HG03521 (cell line): Measurements from ENCODE around the gene ARHGAP22.

Experiments
- ATAC-seq: cut with Tn5 transposase; IDR thresholded peaks from one replicate; pipeline ENCODE4 v1.9.1; 2021; ENCODE audit warnings: mild to moderate bottlenecking, moderate library complexity; ENCODE audit not compliant: unreplicated experiment

The ARHGAP22 gene

DNA sequence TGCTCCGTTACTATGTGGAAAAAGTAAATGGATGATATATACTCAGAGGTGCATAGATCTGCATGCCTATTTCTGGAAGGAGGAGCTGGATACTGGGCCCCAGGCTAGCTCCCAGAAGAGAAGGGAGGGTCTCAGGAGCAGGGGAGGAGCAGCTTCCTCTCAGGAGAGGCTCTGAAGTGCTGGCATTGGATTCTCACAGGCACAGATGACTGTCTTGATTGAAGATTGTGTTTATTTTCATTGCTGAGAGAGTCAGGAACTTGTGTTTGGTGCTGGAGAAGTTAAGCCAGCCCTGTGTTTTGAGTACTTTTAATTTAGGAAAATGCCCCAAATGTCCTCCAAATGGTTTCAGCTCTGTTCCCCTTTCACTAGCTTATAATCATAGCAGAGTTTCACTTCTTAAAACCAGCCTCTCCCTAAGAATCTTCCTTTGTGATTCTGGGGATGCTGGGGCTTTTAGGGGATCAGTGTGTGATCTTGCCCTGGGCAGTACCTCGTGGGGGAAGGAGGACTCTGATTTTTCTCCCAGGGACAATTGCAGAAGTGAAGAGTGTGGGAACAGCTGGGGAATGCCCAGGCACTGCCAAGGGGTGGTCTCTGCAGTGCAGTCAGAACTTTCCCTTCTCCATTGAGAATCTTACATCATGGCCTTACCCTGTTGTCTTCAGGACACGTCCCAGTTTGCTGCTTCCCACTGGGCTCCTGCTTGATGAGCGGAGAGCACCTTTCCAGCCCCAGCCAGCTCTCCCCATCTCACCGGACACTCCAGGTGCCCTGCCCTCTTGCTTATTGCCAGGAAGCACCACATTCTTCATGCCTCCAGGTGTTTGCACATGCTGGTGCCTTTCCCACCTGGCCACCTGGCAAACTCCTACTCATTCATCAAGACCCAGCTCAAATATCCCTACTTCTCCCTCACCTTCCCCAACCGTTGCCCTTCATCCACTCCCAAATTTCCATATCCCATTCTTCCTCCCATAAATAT, 102.8 kb downstream of the ARHGAP22 start:
- ATAC-seq = no peak

- no peak for ATAC-seq
Observed at GRCh38 chr10:48501226-48501625, 103.6 kb downstream of the ARHGAP22 start.

GRCh38 chr10:48500771-48501170, 104.1 kb downstream of the ARHGAP22 start:
- no peak for ATAC-seq

DNA sequence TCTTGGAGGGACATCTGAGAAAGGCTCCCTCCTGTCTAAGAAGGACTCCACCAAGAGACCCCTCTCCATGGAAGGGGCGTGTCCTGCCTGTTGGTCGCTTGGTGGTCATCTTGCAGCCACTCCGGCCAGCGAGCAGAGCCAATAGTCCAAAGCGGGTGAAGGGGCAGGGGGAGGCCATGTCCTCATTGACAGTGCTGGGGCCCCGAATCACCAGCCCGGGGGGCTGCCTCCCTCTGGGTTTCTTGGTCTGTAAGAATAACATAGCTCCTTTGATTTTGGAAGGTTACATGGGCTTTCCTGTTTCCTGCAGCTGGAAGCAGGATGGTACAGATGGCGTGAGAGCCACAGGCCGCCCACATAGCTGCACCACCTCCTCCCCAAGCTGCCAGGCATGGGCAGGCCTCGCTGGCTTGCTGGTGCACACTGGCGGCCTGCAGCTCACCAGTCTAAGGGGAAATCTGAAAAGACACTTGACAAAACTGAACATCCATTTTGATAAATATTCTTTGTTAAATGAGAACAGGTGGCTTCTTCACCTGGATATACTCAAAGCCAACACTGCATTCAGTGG, 105.8 kb downstream of the ARHGAP22 start:
- ATAC-seq = no peak

DNA sequence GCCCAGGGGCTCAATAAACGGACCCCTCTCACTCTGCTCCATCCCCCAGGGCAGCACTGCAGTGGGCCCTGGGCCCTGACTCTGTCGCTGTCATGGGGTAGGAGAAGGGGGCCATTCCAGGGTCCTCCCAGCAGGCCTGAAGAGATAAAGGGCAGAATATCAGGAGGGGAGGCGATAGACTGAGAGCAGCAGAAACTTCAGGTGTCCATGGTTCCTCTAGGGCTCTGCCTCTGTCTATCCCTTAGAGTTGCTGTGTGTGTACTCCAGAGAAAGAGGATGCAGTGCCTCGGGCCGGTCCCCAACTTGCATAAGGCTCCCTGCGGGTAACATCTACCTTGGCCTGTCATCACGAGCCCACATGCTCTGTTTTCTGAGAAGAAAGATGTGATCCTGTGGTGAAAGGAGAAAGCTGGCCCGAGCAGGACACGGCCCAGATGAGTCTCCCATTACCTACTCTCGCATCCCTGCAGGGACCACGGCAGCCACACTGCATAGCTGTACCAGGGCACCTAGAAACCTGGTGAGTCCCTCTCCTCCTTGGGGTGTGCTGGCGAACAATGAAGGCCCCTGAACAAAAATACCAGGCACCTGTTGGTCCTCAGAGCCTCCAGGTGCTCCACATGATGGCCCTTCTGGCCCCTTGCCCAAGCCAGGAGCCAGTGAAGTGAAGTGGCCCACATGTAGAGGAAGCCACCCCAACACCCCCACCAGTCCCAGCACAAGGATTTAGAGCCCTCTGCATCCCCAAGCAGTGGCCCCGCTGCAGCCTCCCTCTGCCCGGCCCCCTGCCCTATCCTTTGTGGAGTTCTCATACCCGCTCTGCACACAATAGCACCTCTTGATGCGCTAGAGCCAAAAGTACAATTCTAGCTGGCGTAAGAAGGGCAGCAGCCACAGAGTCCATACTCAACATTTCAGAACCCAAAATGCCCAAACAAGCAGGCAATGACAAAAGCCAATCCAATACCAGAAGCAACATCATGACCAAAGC, 106.8 kb downstream of the ARHGAP22 start:
- ATAC-seq = no peak

- no peak for ATAC-seq
Observed at GRCh38 chr10:48496831-48497779, 107.8 kb downstream of the ARHGAP22 start.

GRCh38 chr10:48496105-48496830, 108.6 kb downstream of the ARHGAP22 start:
- no peak for ATAC-seq

- ATAC-seq = no peak
Observed at GRCh38 chr10:48495282-48496045, 109.4 kb downstream of the ARHGAP22 start.

DNA sequence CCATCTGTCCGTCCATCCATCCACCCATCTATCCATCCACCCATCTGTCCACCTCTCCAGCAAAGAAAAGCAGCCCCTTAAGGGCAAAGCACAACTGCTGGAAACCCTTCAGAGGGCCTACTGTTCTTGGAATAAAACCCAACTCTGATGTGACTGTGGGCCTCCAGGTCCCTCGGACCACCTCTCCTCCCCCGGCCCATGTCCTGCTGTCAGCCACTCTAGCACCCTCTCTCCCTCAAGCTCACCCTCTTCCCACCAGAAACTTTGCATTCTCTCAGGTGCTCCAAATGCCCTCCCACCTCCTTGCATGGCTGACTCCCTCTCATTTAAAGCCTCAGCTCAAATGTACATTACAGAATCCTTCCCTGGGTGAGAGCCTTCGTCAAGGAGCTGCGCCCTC, 110.3 kb downstream of the ARHGAP22 start:
- no peak for ATAC-seq

- ATAC-seq = no peak
Observed at GRCh38 chr10:48494073-48494472, 110.8 kb downstream of the ARHGAP22 start.

- ATAC-seq = no peak
Observed at GRCh38 chr10:48493083-48493871, 111.6 kb downstream of the ARHGAP22 start.

DNA sequence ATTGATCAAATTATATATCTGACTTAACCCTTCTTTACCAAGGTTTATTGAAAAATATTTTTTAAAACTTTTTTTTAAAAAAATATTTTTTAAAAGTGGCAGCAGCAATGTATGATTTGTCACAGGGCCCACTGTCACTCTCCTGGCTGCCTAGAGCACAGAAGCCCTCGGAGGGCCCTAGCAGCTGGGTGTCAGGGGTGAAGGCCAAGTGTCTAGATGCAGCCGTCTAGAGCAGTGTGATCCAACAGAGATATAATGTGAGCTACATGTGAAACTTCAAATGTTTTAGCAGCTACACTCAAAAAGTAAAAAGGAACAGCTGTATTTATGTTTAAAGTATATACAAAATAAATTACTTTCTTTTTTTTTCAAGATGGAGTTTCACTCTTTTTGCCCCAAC, 112.7 kb downstream of the ARHGAP22 start:
- ATAC-seq = no peak

- ATAC-seq = no peak
Observed at GRCh38 chr10:48491392-48492139, 113.3 kb downstream of the ARHGAP22 start.

DNA sequence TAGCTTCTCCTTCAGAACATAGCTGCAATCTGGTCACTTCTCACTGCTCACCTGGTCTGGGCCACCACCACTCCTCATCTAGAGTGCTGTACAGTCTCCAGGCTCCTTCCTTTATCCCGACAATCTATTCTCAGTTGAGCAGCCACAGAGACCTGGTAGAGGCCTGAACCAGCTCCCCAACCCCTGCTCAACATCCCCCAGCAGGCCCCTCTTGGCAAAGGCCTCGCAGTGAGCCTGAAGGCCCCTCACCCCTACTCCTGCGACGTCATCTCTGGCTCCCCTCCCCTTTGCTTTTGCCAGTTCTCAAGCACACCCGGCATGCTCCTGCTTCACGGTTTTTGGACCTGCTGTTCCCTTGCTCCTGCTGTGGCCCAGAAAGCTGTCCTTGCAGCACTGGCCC, 113.9 kb downstream of the ARHGAP22 start:
- ATAC-seq = no peak

DNA sequence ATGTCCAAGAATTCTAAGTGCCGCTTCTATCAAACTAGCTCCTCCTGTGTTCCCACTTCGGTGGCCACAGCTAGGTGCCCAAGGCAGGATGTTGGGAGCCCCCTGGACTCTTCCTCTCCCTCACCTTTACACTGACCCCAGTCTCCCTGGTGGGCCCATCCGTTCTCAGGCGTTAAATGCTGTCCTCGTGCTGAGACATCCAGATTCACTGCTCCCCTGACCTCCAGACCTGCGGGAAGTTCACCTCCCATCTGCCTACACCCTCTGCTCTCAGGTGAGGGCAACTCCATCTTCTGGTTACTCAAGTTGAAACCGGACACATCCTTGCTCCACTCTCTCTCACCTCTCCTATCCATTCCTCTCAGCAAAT, 114.3 kb downstream of the ARHGAP22 start:
- no peak for ATAC-seq

DNA sequence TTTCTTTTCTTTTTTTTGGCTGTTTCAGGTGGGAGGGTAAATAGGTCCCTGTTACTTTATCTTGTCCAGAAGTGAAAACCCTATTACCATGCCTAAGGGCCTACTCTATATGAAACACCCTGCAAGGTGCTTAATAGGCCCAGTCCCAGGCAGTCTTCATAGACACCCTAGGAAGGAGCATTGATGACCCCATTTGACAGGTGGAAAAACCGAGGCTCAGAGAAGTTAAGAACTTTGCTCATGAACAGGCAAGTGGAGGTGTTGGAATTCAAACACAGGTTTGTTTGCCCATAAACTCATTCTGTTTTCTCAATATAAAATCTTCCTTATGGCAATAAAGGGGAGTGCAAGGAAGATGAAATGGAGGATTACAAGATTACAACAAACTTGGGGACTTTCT, 115.8 kb downstream of the ARHGAP22 start:
- ATAC-seq = no peak

- no peak for ATAC-seq
Observed at GRCh38 chr10:48487244-48487643, 117.6 kb downstream of the ARHGAP22 start.
